AG08395 (cell line): ENCODE data around the gene GALNTL6.

ENCODE experiments used
- DNase-seq: peaks from one replicate; pipeline ENCODE4 v3.0.0; 2012; ENCODE audit warnings: mixed read lengths, low spot score

The GALNTL6 gene

GRCh38 chr4:172124656-172125308 lies 311.6 kb downstream of the GALNTL6 start:
- DNase-seq = no peak

- no peak for DNase-seq
Measured at GRCh38 chr4:172125443-172125842, 312.2 kb downstream of the GALNTL6 start.

- DNase-seq = no peak
Measured at GRCh38 chr4:172127168-172127567, 314.0 kb downstream of the GALNTL6 start.

GRCh38 chr4:172129593-172129992 lies 316.4 kb downstream of the GALNTL6 start:
- no peak for DNase-seq

- DNase-seq = peak; percentile 10
Measured at GRCh38 chr4:172134521-172134920, 321.3 kb downstream of the GALNTL6 start.

GRCh38 chr4:172141025-172141424 lies 327.8 kb downstream of the GALNTL6 start:
- DNase-seq = no peak

- peak; percentile 45 for DNase-seq
Measured at GRCh38 chr4:172142281-172142741, 329.1 kb downstream of the GALNTL6 start.

GRCh38 chr4:172143605-172144314 lies 330.6 kb downstream of the GALNTL6 start:
- DNase-seq = no peak

GRCh38 chr4:172147687-172148086 lies 334.5 kb downstream of the GALNTL6 start:
- DNase-seq = peak; percentile 4

GRCh38 chr4:172149329-172149728 lies 336.1 kb downstream of the GALNTL6 start:
- no peak for DNase-seq

- no peak for DNase-seq
Measured at GRCh38 chr4:172152284-172152683, 339.1 kb downstream of the GALNTL6 start.

GRCh38 chr4:172153719-172154118 lies 340.5 kb downstream of the GALNTL6 start:
- DNase-seq = no peak

- no peak for DNase-seq
Measured at GRCh38 chr4:172155838-172156345, 342.7 kb downstream of the GALNTL6 start.

GRCh38 chr4:172157946-172158345 lies 344.7 kb downstream of the GALNTL6 start:
- DNase-seq = no peak

- no peak for DNase-seq
Measured at GRCh38 chr4:172163215-172163614, 350.0 kb downstream of the GALNTL6 start.

- DNase-seq = no peak
Measured at GRCh38 chr4:172168888-172169287, 355.7 kb downstream of the GALNTL6 start.

GRCh38 chr4:172169871-172170270 lies 356.7 kb downstream of the GALNTL6 start:
- no peak for DNase-seq

GRCh38 chr4:172173206-172173605 lies 360.0 kb downstream of the GALNTL6 start:
- no peak for DNase-seq

GRCh38 chr4:172177382-172177781 lies 364.2 kb downstream of the GALNTL6 start:
- no peak for DNase-seq

- DNase-seq = no peak
Measured at GRCh38 chr4:172188248-172188988, 375.2 kb downstream of the GALNTL6 start.

- peak; percentile 56 for DNase-seq
Measured at GRCh38 chr4:172202480-172203076, 389.4 kb downstream of the GALNTL6 start.

- no peak for DNase-seq
Measured at GRCh38 chr4:172207258-172207657, 394.1 kb downstream of the GALNTL6 start.
